D721Med (cell line): ENCODE measurements around the gene SCN2A.

Experiments
- DNase-seq: peaks from one replicate; pipeline ENCODE4 v3.0.0; 2011; ENCODE audit warnings: low spot score; ENCODE audit not compliant: insufficient read length
- FAIRE-seq: peaks from 2 replicates; lab custom pipeline; 2011; peaks lifted over from hg19 to GRCh38; lab: Jason Lieb, UNC
- TF ChIP-seq, protein P1 (sequence below): IDR thresholded peaks from 2 replicates; pipeline ENCODE4 v1.5.1; 2012; ENCODE audit warnings: mild to moderate bottlenecking, control low read depth; ENCODE audit not compliant: insufficient read depth; ENCODE audit errors: missing control alignments

SCN2A gene

DNA sequence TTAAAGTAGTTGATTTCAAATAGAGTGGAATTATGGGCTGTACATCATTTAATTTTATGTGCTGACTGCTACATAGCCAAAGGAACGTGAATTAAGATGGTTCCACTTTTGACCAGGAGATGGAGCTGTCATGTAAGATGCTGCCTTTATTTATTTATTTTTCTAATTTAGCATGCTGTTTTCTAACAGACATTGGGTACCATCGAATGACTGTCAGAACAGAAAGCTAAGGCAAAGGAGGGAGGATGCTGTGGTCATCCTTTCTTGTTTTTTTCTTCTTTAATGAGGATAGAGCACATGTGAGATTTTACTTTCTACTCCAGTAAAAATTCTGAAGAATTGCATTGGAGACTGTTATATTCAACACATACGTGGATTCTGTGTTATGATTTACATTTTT lies at the start of gene SCN2A:
Gene SCN2A (plus strand): TSS at position 185 of the 400 bp plus-strand sequence. CDS start 56,410 bp downstream, outside the sequence.
- no peak for DNase-seq

DNA sequence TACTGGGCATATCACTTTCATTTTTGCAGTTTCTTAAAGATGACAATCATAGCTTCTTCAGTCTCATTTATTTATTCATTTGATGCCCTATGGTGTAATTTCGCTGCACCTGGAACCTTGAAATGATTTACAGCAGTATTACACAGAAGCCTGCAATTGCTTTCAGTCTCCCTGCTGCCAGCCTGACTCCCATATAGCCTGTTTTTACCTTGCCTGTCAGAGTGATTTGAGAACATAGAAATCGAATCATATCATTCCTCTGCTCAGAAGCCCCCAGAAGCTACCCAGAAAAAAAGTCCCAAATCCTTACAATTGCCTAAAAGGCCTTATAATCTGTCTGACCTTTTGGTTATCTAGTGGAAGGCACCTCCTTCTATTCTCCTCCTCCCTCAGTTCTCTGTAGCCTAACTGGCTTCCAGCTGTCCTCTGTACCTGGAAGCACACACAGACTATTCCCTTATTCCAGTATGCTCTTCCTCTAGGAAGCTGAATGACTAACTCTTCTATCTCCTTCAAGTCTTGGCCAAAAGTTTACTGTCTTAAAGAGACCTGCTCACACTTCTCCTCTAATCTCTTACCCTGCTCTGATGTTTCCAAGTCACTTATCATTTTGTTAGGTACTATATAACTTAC lies 48.0 kb upstream of the SCN2A start:
- FAIRE-seq, result no peak
- no peak for DNase-seq
- TF ChIP-seq, protein P1, sequence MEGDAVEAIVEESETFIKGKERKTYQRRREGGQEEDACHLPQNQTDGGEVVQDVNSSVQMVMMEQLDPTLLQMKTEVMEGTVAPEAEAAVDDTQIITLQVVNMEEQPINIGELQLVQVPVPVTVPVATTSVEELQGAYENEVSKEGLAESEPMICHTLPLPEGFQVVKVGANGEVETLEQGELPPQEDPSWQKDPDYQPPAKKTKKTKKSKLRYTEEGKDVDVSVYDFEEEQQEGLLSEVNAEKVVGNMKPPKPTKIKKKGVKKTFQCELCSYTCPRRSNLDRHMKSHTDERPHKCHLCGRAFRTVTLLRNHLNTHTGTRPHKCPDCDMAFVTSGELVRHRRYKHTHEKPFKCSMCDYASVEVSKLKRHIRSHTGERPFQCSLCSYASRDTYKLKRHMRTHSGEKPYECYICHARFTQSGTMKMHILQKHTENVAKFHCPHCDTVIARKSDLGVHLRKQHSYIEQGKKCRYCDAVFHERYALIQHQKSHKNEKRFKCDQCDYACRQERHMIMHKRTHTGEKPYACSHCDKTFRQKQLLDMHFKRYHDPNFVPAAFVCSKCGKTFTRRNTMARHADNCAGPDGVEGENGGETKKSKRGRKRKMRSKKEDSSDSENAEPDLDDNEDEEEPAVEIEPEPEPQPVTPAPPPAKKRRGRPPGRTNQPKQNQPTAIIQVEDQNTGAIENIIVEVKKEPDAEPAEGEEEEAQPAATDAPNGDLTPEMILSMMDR, result no peak

More for the DNA sequence above, at the start of gene SCN2A:
- TF ChIP-seq, protein P1, result peak; percentile 79
- peak; percentile 77 for FAIRE-seq

DNA sequence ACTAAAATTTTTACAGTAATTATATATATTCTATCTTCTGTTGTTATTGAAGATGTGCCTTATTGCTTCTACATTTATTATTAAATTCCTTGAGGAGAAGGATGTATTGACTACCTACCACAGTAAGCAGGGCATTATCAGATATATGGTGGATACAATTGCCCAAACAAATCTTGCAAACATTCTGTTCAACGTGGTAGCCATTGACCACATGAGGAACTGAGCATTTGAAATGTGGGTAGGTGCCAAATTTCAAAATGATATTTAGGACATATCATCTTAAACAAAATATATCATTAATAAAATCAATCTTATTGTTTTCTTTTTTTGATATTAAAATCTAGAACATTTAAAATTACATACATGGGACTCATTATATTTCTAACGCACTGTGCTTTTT lies 46.5 kb upstream of the SCN2A start:
- no peak for DNase-seq
- FAIRE-seq, result no peak
- TF ChIP-seq, protein P1, result no peak

DNA sequence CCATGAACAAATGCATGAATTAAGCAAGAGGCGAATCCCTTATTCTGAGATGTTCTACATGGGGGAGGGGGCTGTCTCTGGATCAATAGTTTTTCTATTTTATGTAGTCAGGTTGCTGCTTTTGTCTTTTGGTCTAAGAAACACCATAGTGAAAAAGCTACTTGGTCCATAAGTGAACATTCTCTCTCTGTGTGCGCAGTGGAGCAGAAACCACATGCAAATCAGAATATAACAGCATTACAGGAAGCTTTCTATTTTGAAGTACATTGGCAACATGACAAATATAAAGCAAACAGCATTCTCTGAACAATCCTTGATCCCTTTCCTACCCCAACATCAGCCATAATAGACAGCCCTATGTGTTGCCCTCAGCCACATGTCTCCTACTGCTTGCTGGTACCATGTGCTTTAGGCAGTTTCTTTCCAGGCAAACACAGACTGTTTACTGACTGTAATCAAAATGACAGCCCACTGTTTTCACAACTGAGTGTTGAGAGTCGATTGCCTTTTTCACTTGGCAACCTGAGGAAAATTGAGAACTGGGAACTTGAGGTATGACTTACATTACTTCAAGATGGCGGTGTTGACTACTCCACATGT lies 45.9 kb upstream of the SCN2A start:
- DNase-seq (no peak), FAIRE-seq (no peak)
- TF ChIP-seq, protein P1, result no peak

DNA sequence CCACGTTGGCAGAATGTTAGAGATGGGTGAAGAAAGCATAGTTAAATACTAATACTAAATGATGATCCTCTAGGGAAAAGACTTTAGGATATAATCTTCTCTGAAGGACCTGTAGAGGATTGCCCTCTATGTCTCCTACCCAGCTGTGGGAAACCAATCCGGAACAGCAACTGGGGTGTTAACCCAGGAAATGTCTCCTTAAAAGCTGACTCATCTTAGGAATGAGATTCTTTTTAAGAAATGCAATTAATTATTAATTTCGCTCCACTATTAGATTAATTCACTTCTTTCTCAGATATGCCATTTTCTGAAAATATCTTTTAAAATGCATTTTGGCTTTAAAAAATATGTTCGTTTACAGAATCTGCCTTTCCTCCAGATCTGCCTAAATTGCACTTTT lies 42.8 kb upstream of the SCN2A start:
- FAIRE-seq (no peak), DNase-seq (no peak)
- TF ChIP-seq, protein P1, result no peak

DNA sequence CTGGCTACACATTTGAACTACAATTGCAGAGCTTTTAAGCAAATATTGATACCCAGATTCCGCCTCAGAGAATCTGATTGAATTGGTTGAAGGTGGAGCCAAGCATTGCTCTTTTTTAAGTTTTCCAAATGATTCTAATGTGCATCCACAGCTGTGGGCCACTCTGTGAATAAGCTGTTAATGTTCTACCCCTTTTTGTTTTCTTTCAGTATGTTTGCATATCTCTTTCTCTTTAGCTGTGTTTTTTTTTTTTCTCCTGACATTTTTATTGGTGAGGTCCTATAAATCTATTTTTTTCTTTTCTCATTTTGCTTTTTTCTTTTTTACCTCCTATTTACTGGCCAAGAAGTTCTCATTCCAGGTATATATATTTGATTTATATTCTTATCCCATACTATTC lies 41.9 kb upstream of the SCN2A start:
- TF ChIP-seq, protein P1, result no peak
- no peak for FAIRE-seq
- DNase-seq, result no peak

DNA sequence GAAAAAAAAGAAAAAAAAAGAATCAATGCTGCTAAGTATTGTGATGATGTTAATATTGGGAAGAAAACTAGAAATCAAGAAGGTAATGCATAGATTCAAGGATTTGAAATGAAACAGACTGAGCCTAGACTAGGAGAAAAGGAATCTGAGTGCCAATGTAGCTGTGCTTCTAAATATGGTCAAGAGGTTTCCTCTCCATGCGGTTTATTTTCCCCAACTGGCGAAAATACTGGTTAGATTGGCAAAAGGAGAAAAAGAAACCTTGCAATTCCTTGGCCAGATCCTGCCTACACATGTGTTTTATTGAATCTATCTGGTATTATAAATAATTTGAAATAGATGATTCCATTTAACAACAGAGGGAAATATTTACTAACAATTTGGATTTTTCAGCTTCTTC lies 41.0 kb upstream of the SCN2A start:
- DNase-seq (no peak), FAIRE-seq (no peak)

More for the DNA sequence above, 41.0 kb upstream of the SCN2A start:
- TF ChIP-seq, protein P1, result no peak
